MM.1S (cell line): ENCODE data around the gene THBS3.

Experiments used
- EZH2 ChIP-seq: fragments of 300-600 bp; sonication (generic); optimal IDR thresholded peaks from 2 replicates; pipeline ENCODE3; 2017; ENCODE audit warnings: low read depth, mild to moderate bottlenecking, antibody characterized with exemption, low read length, mixed read lengths
- EZH2phosphoT487 ChIP-seq: fragments of 300-600 bp; sonication (generic); IDR thresholded peaks from 2 replicates; pipeline ENCODE4 v1.6.1; 2018; ENCODE audit warnings: antibody characterized with exemption, low read length
- TF ChIP-seq, protein P1 (sequence below): fragments of 300-600 bp; sonication (generic); IDR thresholded peaks from 2 replicates; pipeline ENCODE4 v1.5.1; 2016; ENCODE audit warnings: antibody characterized with exemption, low read length, mixed read lengths

DNA sequence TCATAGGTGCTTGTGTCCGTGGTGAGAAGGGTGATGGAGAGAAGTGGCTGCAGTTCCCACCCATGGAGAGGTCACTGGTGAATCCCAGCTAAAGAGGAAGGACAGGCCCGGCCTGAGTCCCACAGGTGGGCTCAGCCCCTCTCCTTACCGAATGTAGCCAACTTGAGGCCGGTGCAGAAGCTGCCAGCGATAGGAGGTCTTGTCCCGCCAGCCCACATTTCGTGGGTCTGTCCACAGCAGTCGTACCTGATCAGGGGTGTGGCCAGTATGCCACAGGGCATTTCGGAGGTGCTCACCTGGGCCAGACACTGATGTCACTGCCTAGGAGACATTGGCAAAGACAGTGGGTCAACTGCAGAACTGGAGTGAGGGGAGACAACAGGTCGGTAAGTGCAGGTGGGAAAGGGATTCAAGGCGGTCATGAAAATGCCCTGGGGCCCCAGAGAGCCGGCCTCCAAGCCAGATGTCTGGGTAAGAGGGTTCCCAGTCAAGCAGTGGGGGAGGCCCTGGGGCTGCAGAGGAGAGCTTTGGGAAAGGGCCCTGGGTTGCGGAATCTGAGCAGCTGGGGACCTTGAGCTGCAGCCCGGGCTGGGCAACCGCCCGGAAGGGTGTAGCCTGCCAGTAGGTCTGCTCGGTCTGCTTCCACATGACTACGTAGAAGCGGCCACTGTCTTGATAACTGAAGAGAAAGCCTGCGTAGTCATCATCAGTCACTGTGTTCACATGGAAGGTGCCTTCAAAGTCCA, 10.6 kb downstream of the THBS3 start:
- TF ChIP-seq, protein P1, sequence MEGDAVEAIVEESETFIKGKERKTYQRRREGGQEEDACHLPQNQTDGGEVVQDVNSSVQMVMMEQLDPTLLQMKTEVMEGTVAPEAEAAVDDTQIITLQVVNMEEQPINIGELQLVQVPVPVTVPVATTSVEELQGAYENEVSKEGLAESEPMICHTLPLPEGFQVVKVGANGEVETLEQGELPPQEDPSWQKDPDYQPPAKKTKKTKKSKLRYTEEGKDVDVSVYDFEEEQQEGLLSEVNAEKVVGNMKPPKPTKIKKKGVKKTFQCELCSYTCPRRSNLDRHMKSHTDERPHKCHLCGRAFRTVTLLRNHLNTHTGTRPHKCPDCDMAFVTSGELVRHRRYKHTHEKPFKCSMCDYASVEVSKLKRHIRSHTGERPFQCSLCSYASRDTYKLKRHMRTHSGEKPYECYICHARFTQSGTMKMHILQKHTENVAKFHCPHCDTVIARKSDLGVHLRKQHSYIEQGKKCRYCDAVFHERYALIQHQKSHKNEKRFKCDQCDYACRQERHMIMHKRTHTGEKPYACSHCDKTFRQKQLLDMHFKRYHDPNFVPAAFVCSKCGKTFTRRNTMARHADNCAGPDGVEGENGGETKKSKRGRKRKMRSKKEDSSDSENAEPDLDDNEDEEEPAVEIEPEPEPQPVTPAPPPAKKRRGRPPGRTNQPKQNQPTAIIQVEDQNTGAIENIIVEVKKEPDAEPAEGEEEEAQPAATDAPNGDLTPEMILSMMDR: no peak
- TF ChIP-seq EZH2 (no peak), EZH2phosphoT487 (no peak)
